ENCODE data around the gene RBM3.

RBM3 gene

DNA sequence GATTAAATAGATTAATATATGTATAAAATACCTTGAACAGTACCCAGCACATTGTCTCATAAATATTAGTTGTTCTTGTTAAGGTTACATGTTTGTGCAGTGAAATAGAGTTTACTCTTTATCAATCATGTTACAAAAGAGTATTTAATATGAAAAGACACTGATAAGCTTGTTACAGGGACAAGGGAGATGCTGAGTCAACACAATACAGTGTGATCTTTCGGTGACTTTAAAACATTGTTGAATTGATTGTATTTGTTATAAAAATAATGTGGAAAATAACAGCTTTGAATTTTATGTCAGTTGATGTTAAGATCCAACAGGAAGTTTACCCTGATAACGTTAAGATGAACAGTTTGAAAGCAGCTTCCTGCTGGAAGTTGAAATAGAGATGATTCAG is 21.6 kb downstream of the RBM3 start:
- Histone ChIP-seq H4K20me1 (ENCODE audit: insufficient read depth, low read length) (no peaks in the 10 kb centered on the region), H3K4me3 (ENCODE audit: low read length) (no peak overlapping the region), H3K9ac (ENCODE audit: low read length) (no peak overlapping the region), H3K27ac (ENCODE audit: low read length) (no peak overlapping the region), H3K79me2 (ENCODE audit: low read length) (no peaks in the 10 kb centered on the region; the same call in 1 of the 2 replicates), H3K36me3 (replicated peaks; ENCODE audit: low read depth, low read length) (no peaks in the 10 kb centered on the region), H3K4me1 (ENCODE audit: low read length) (peaks cover 7% of the 10 kb centered on the region; the same call in 1 of the 2 replicates), H3K4me2 (ENCODE audit: low read length) (no peak overlapping the region), H2AFZ (ENCODE audit: low read depth, low read length) (no peak overlapping the region), H3K9me3 (ENCODE audit: insufficient read depth, low read length) (no peaks in the 10 kb centered on the region), H3K27me3 (ENCODE audit: low read depth, low read length) (no peaks in the 10 kb centered on the region)
- TF ChIP-seq, protein P1, sequence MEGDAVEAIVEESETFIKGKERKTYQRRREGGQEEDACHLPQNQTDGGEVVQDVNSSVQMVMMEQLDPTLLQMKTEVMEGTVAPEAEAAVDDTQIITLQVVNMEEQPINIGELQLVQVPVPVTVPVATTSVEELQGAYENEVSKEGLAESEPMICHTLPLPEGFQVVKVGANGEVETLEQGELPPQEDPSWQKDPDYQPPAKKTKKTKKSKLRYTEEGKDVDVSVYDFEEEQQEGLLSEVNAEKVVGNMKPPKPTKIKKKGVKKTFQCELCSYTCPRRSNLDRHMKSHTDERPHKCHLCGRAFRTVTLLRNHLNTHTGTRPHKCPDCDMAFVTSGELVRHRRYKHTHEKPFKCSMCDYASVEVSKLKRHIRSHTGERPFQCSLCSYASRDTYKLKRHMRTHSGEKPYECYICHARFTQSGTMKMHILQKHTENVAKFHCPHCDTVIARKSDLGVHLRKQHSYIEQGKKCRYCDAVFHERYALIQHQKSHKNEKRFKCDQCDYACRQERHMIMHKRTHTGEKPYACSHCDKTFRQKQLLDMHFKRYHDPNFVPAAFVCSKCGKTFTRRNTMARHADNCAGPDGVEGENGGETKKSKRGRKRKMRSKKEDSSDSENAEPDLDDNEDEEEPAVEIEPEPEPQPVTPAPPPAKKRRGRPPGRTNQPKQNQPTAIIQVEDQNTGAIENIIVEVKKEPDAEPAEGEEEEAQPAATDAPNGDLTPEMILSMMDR (IDR thresholded peaks at IDR 0.05; ENCODE audit: low read depth, low read length) = no peak
- TF ChIP-seq EZH2phosphoT487 (IDR thresholded peaks at IDR 0.05; ENCODE audit: low read depth) = no peak

DNA sequence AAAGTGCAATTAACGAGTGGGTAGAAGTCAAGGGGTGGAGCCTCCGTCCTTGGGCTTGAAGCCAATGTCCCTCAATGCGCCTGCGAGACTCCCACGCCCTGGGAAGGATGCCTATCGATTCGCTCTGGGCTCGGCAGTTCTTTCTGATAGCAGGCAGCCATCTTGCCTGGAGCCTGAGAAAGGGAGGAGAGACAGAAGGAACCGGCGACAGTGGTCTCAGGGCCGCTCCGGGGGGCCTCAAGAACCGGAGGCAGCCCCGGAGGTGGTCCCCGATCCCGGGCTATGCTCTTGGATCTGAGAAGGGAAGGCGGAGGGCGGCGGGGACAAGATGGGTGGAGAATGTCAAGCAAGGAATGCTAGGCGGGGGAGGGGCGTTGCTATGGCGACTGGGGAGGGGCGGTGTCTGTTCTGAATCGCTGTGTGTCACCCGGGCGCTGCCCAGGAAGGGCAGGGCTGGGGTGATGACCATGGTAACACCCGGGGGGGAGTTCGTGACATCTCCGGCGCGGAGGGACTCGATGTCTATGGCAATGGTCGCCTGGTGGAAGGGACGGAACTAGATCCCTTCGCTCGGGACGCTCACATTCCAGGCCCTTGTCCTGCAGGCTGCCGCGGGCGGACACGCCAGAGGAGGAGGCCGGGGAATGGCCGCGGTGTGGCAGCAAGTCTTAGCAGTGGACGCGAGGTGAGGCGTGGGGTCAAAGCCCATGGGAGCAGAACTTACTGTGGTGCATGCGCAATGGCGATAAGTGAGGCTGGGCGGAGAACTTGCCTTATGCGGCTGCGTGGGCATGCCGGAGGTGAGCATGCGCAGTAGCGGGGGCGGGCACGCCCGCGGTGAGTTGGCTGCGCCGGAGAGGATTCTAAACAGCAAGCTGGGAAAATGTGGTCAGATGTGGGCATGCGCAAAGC is 23.3 kb downstream of the RBM3 start, which contains the start of gene WDR13:
TSS of gene WDR13 (plus strand) at position 140 of the 912 bp plus-strand sequence. CDS start at position 645, 505 bp downstream.
- Histone ChIP-seq H3K9me3 (ENCODE audit: insufficient read depth, low read length) (no peaks in the 10 kb centered on the region), H3K4me1 (ENCODE audit: low read length) (0 out of 2 replicates have a peak, but pooled peaks cover 2% of the 10 kb centered on the region), H2AFZ (ENCODE audit: low read depth, low read length) (peak within 1 kb of the TSS; percentile 82; the same call in 1 of the 2 replicates), H3K4me2 (ENCODE audit: low read length) (peak within 1 kb of the TSS; percentile 87), H4K20me1 (ENCODE audit: insufficient read depth, low read length) (no peaks in the 10 kb centered on the region), H3K9ac (ENCODE audit: low read length) (peak within 1 kb of the TSS; percentile 100), H3K27ac (ENCODE audit: low read length) (peak within 1 kb of the TSS; percentile 93), H3K27me3 (ENCODE audit: low read depth, low read length) (no peaks in the 10 kb centered on the region), H3K4me3 (ENCODE audit: low read length) (peak within 1 kb of the TSS; percentile 99), H3K79me2 (ENCODE audit: low read length) (no peaks in the 10 kb centered on the region; the same call in 1 of the 2 replicates), H3K36me3 (replicated peaks; ENCODE audit: low read depth, low read length) (no peaks in the 10 kb centered on the region)
- TF ChIP-seq, protein P1 (IDR thresholded peaks at IDR 0.05; ENCODE audit: low read depth, low read length) = no peak
- TF ChIP-seq EZH2phosphoT487 (IDR thresholded peaks at IDR 0.05; ENCODE audit: low read depth) = no peak

DNA sequence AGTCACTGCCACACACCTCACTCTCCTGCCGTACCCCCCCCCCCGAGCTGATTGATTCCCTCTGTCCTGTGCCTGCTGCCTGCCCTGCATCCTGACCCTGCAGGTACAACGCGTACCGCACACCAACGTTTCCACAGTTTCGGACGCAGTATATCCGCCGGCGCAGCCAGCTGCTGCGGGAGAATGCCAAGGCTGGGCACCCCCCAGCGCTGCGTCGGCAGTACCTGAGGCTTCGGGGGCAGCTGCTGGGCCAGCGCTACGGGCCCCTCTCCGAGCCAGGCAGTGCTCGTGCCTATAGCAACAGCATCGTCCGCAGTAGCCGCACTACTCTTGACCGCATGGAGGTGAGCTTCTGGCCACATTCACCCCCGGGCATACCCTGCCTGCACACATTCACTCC is 24.3 kb downstream of the RBM3 start:
- H3K4me3 ChIP-seq (ENCODE audit: low read length) = peak overlapping the region; percentile 99
- no peak overlapping the region for H3K27ac ChIP-seq (ENCODE audit: low read length)
- H3K9ac ChIP-seq (ENCODE audit: low read length) = peak overlapping the region; percentile 34; the same call in 1 of the 2 replicates
- no peaks in the 10 kb centered on the region for H4K20me1 ChIP-seq (ENCODE audit: insufficient read depth, low read length)
- H3K36me3 ChIP-seq (replicated peaks; ENCODE audit: low read depth, low read length) = no peaks in the 10 kb centered on the region
- 0 out of 2 replicates have a peak, but pooled peaks cover 2% of the 10 kb centered on the region for H3K4me1 ChIP-seq (ENCODE audit: low read length)
- H3K27me3 ChIP-seq (ENCODE audit: low read depth, low read length) = no peaks in the 10 kb centered on the region
- no peaks in the 10 kb centered on the region; the same call in 1 of the 2 replicates for H3K79me2 ChIP-seq (ENCODE audit: low read length)
- no peak for TF ChIP-seq EZH2phosphoT487 (IDR thresholded peaks at IDR 0.05; ENCODE audit: low read depth)
- no peak overlapping the region for H2AFZ ChIP-seq (ENCODE audit: low read depth, low read length)
- no peaks in the 10 kb centered on the region for H3K9me3 ChIP-seq (ENCODE audit: insufficient read depth, low read length)
- peak overlapping the region; percentile 87 for H3K4me2 ChIP-seq (ENCODE audit: low read length)

DNA sequence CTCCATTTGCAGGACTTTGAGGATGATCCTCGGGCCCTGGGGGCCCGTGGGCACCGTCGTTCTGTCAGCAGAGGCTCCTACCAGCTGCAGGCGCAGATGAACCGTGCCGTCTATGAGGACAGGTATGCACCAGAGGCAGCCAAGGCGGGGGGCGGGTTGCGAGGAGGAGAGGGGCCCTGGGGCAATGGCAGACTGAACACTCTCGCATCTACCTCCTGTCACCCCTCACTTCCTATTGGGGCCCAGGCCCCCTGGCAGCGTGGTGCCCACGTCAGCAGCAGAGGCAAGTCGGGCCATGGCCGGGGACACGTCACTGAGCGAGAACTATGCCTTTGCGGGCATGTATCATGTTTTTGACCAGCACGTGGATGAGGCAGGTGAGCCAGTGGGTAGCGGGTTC is 25.1 kb downstream of the RBM3 start:
- Histone ChIP-seq H3K4me1 (ENCODE audit: low read length) (0 out of 2 replicates have a peak, but pooled peaks cover 2% of the 10 kb centered on the region), H2AFZ (ENCODE audit: low read depth, low read length) (no peak overlapping the region), H3K27ac (ENCODE audit: low read length) (no peak overlapping the region), H4K20me1 (ENCODE audit: insufficient read depth, low read length) (no peaks in the 10 kb centered on the region), H3K36me3 (replicated peaks; ENCODE audit: low read depth, low read length) (no peaks in the 10 kb centered on the region), H3K4me2 (ENCODE audit: low read length) (no peak overlapping the region), H3K79me2 (ENCODE audit: low read length) (no peaks in the 10 kb centered on the region; the same call in 1 of the 2 replicates), H3K9ac (ENCODE audit: low read length) (no peak overlapping the region), H3K9me3 (ENCODE audit: insufficient read depth, low read length) (no peaks in the 10 kb centered on the region), H3K4me3 (ENCODE audit: low read length) (no peak overlapping the region), H3K27me3 (ENCODE audit: low read depth, low read length) (no peaks in the 10 kb centered on the region)
- TF ChIP-seq, protein P1 (IDR thresholded peaks at IDR 0.05; ENCODE audit: low read depth, low read length) = no peak
- TF ChIP-seq EZH2phosphoT487 (IDR thresholded peaks at IDR 0.05; ENCODE audit: low read depth) = no peak
